Left ventricle myocardium inferior (tissue), 1 donor: Measurements from ENCODE around the gene NHSL1. TPM values are rescaled to one million over a fixed set of nuclear protein-coding genes. Genes with fewer than 3 reads are reported as not detected.

Experiments used
- DNase-seq: peaks from one replicate; pipeline ENCODE4 v3.0.0-alpha.2; 2020
- H3K27ac ChIP-seq: fragments of 200-600 bp; replicated peaks from 2 replicates; pipeline ENCODE4 v1.8.0; 2021
- H3K27me3 ChIP-seq: fragments of 200-600 bp; 2 replicates; pipeline ENCODE4 v1.8.0; 2021; ENCODE audit warnings: low read depth
- H3K36me3 ChIP-seq: fragments of 200-600 bp; 2 replicates; pipeline ENCODE4 v1.8.0; 2021
- H3K4me1 ChIP-seq: fragments of 200-600 bp; 2 replicates; pipeline ENCODE4 v1.8.0; 2021
- H3K4me3 ChIP-seq: fragments of 200-600 bp; 2 replicates; pipeline ENCODE4 v1.8.0; 2021; ENCODE audit warnings: mild to moderate bottlenecking, moderate library complexity
- H3K9me3 ChIP-seq: fragments of 200-600 bp; replicated peaks from 2 replicates; pipeline ENCODE4 v1.8.0; 2021
- intact Hi-C: fragments of 100-400 bp; cut with micrococcal nuclease; formaldehyde crosslinking; loops from one replicate; pipeline ENCODE4 v1.11.0; 2022
- total RNA-seq: library from RNA; stranded (reverse); fragmentation: NEBNext Ultra II Directional; extraction: Animal tissue kit (Norgen Biotek cat#: 25700); gene quantifications from one replicate; pipeline ENCODE4 v1.2.1, GENCODE V29; 2021
- TF ChIP-seq, protein P1 (sequence below): fragments of 200-600 bp; IDR thresholded peaks from 2 replicates; pipeline ENCODE4 v1.8.0; 2021; ENCODE audit warnings: antibody characterized with exemption, mild to moderate bottlenecking, borderline replicate concordance
- donor health status: DM: no; HTN: yes; CAD: no; lungs with severe emphysema.

NHSL1 gene
- total RNA-seq, 1 donor from 2014 or later: 44.7 TPM

DNA sequence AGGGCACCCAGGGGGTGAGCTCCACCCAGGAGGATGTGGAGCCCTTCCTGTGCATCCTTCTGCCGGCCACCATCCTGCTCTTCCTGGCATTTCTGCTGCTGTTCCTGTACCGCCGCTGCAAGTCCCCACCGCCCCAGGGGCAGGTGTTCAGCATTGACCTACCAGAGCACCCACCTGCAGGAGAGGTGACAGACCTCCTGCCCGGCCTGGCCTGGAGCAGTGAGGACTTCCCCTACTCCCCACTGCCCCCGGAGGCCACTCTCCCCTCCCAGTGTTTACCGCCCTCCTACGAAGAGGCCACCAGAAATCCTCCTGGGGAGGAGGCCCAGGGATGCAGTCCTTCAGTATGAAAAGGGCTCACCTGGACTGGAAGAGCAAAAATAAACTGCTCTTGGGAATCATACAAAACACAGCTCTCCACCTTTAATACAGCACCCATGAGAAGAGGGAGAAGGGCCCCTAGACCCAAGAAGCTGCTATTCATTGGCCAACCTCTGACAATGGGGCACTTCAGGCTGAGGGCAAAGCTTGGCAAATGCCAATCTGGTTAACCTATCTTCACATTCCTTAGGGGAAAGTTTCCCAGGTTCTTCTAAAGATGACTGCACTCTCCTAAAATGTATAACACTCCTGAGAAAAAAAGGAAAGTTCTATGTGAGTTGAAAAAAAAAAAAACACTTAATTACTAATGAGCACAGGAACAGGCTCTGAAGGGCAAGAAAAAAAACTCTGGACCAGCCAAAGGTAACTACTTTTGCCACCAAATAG, 116.6 kb downstream of the NHSL1 start:
- no peaks in the 10 kb centered on the region for H3K9me3 ChIP-seq
- intact Hi-C loops: no loop called here
- H3K27ac ChIP-seq: no peak overlapping the region
- no peaks in the 10 kb centered on the region for H3K4me1 ChIP-seq
- H3K4me3 ChIP-seq: no peak overlapping the region
- H3K27me3 ChIP-seq: no peaks in the 10 kb centered on the region
- no peaks in the 10 kb centered on the region for H3K36me3 ChIP-seq
- DNase-seq: no peak
- TF ChIP-seq, protein P1, sequence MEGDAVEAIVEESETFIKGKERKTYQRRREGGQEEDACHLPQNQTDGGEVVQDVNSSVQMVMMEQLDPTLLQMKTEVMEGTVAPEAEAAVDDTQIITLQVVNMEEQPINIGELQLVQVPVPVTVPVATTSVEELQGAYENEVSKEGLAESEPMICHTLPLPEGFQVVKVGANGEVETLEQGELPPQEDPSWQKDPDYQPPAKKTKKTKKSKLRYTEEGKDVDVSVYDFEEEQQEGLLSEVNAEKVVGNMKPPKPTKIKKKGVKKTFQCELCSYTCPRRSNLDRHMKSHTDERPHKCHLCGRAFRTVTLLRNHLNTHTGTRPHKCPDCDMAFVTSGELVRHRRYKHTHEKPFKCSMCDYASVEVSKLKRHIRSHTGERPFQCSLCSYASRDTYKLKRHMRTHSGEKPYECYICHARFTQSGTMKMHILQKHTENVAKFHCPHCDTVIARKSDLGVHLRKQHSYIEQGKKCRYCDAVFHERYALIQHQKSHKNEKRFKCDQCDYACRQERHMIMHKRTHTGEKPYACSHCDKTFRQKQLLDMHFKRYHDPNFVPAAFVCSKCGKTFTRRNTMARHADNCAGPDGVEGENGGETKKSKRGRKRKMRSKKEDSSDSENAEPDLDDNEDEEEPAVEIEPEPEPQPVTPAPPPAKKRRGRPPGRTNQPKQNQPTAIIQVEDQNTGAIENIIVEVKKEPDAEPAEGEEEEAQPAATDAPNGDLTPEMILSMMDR: no peak

DNA sequence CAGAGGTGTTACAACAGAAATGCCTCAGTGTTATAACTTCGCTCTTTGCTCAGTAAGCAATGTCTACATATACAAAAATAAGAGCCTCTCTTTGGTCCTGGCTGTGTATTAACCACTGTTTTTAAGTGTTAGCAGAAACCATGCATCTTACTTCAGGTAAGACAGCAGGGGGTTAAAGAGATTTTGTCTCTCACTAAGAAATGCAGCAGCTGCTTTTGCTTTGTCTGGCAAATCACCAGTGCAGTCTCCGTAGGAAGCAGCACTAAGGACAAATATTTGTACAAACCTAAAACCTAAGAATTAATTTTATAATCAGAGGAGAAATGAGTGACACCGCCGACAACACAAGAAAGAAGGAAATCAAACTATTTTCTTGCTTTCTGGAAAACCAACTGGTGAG, 120.8 kb downstream of the NHSL1 start:
- Histone ChIP-seq H3K4me1 (no peaks in the 10 kb centered on the region), H3K9me3 (no peaks in the 10 kb centered on the region), H3K4me3 (no peak overlapping the region), H3K27ac (no peak overlapping the region), H3K36me3 (no peaks in the 10 kb centered on the region), H3K27me3 (no peaks in the 10 kb centered on the region)
- intact Hi-C loops: no loop called here
- TF ChIP-seq, protein P1: no peak
- DNase-seq: no peak

DNA sequence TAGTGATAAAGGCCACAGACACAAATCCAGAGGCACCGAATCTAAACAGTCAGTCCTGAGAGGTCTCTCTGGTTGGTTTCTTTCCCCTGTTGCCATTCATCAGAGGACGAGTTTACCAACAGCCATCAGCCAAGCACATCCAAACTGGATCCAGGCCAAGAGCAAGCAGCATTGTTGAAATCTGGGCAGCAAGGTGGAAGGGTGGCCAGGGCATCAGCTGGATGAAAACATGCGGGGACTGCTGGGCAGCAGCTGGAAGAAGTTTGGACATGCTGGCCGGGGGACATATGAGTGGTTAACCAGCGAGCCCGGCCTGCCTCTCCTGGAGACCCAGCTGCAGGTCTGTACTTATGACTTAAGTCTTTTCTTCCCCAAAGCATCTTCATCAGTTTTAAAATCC, 121.5 kb downstream of the NHSL1 start, which contains the start of gene SMIM28:
SMIM28 (plus strand) TSS at position 62 of the 400 bp plus-strand sequence; CDS start at position 230, 168 bp downstream.
- no peaks in the 10 kb centered on the region for H3K9me3 ChIP-seq
- no peak for DNase-seq
- no peaks in the 10 kb centered on the region for H3K36me3 ChIP-seq
- no peak within 1 kb of the TSS for H3K27ac ChIP-seq
- H3K4me1 ChIP-seq: no peaks in the 10 kb centered on the region
- no peaks in the 10 kb centered on the region for H3K27me3 ChIP-seq
- intact Hi-C loops: no loop called here
- no peak within 1 kb of the TSS for H3K4me3 ChIP-seq
- TF ChIP-seq, protein P1: no peak

DNA sequence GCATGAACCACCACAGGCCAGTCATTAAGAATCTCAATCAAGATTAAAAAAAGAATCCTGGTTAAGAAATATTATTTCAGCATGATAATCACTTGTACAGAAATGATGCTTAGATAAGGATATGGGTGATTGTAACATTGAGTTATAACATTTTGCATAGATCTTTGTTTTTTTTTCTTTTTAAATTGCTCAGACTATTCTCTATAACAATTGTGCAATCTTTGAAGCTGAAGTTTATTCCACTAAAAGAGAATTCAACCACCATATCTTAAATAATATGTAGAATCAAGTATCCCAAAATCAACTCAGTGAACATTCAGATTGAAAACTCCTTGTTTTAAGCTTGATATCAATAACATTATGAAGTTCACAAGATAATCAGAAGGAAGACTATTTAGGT, 122.3 kb downstream of the NHSL1 start:
- TF ChIP-seq, protein P1: no peak
- no peaks in the 10 kb centered on the region for H3K9me3 ChIP-seq
- no peaks in the 10 kb centered on the region for H3K27me3 ChIP-seq
- H3K4me3 ChIP-seq: no peak overlapping the region
- H3K4me1 ChIP-seq: no peaks in the 10 kb centered on the region
- no peaks in the 10 kb centered on the region for H3K36me3 ChIP-seq
- intact Hi-C loops: no loop called here
- DNase-seq: no peak
- H3K27ac ChIP-seq: no peak overlapping the region

DNA sequence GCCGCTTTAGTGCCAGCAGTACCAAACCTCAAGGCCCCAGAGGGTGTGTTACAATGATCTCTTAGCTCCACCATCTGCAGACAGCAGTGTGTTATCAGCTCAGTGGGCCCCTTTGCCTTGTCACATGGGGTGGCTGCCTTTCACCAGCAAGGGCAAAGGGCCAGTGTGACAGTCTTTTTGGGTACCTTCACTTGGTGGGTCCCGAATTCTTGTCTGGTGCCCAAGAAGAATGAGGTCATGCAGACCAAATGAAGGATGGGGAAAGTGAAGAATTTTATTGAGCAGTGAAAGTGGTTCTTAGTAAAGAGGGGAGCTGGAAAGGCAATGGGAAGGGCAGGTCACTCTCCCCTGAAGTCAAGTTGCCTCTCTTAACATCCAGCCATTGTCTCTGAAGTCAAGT, 124.5 kb downstream of the NHSL1 start:
- Histone ChIP-seq H3K27me3 (no peaks in the 10 kb centered on the region), H3K9me3 (no peaks in the 10 kb centered on the region), H3K4me3 (no peak overlapping the region), H3K4me1 (no peaks in the 10 kb centered on the region), H3K27ac (no peak overlapping the region), H3K36me3 (no peaks in the 10 kb centered on the region)
- intact Hi-C loops: no loop called here
- DNase-seq: no peak
- TF ChIP-seq, protein P1: no peak
